Measurements from ENCODE around the gene BNIP1. TPM values are rescaled to one million over a fixed set of nuclear protein-coding genes. Genes with fewer than 3 reads are reported as not detected.
A peak's percentile ranks its signal among the peaks of the same experiment; 100 is the strongest.

Gene BNIP1
- total and polyA plus RNA-seq, 8 donors: 3.6 to 28.0 (median 13.4) TPM; not detected in 1

DNA sequence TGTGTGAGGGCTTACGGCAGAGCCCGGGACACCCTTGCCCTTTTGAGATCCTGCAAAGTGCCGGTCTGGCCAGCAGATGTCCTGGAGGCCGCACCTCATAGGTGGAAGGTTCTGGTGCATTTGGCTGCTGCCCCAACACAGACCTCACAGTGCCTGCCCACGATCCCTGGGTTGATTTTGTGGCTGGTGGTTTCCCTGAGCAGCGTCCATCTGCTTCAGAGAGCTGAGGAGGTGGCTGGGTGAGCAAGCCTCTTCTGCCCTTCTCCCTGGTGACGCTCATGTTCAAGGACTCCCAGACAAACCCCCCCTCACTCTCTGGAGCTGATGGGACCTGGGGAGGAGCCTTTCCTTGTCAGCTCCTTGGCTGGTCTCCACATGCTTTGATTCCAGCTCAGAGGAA, 18.9 kb downstream of the BNIP1 start:
- H3K4me1 ChIP-seq: no peaks in the 10 kb centered on the region
- H3K27me3 ChIP-seq: no peaks in the 10 kb centered on the region
- H3K36me3 ChIP-seq: peaks cover 17 to 71% (median 68%) of the 10 kb centered on the region in 4 donors
- TF ChIP-seq, protein P1, sequence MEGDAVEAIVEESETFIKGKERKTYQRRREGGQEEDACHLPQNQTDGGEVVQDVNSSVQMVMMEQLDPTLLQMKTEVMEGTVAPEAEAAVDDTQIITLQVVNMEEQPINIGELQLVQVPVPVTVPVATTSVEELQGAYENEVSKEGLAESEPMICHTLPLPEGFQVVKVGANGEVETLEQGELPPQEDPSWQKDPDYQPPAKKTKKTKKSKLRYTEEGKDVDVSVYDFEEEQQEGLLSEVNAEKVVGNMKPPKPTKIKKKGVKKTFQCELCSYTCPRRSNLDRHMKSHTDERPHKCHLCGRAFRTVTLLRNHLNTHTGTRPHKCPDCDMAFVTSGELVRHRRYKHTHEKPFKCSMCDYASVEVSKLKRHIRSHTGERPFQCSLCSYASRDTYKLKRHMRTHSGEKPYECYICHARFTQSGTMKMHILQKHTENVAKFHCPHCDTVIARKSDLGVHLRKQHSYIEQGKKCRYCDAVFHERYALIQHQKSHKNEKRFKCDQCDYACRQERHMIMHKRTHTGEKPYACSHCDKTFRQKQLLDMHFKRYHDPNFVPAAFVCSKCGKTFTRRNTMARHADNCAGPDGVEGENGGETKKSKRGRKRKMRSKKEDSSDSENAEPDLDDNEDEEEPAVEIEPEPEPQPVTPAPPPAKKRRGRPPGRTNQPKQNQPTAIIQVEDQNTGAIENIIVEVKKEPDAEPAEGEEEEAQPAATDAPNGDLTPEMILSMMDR (IDR thresholded peaks at IDR 0.05): no peak
- no peak for TF ChIP-seq POLR2A (IDR thresholded peaks at IDR 0.05)
- no peak for TF ChIP-seq EP300 (IDR thresholded peaks at IDR 0.05)
- no peak for TF ChIP-seq POLR2AphosphoS5 (IDR thresholded peaks at IDR 0.05)
- peak in 1 of 2 donors; percentile 28 for DNase-seq
- WGBS, 5 donors: 73 to 91% (median 88%) methylated on average over 3 to 7 of the region's 7 CpGs
- H3K4me3 ChIP-seq: no peak overlapping the region
- intact Hi-C loops (cut with DNase I; ENCODE audit: low total_unique reads): no loop called here
- no peak overlapping the region for H3K27ac ChIP-seq
- H3K9me3 ChIP-seq: no peaks in the 10 kb centered on the region

DNA sequence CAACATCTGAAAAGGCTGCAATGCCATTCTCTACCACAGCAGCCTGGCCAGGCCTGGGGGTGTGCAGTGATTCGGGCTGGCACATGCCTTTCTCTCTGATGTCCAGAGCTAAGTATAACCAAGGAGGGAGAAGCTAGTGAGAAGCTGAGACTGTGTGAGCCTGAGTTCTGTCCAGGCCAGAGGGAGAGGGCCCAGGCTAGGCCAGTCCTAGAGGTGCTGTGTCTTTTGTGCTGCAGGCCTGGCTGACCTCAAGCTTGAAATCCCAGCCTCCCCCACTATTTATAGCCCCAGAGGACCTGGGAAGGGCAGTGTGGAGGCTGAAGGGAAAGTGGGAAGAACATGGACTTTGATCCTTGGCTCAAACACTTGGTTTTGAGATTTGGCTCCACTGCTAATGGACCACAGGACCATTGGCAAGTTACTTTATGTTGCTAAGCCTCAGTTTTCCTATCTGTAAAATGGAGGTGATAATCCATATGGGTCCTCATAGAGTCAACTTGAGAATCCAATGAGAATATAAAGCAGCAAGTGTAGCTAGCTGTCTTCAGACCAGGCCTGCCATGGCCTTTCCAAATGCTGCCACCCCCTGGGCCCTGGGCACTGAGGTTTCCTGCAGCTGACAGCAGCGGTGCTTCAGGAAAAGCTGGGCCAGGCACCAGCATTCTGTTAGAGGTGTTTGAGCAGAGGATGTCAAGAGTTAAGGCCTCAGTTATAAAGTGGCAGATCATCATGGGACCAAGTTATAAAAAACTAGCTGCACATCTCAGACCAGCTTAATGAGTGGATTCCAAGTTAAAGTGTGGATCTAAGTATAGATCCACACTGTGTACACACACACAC, 21.1 kb downstream of the BNIP1 start:
- Histone ChIP-seq H3K27ac (no peak overlapping the region), H3K4me1 (no peaks in the 10 kb centered on the region), H3K27me3 (no peaks in the 10 kb centered on the region), H3K9me3 (no peaks in the 10 kb centered on the region), H3K36me3 (peaks cover 10 to 49% (median 46%) of the 10 kb centered on the region in 4 donors), H3K4me3 (no peak overlapping the region)
- 77 to 89% (median 85%) methylated on average over 2 of the region's 2 CpGs for WGBS, 5 donors
- no peak for TF ChIP-seq EP300 (IDR thresholded peaks at IDR 0.05)
- no peak for TF ChIP-seq POLR2A (IDR thresholded peaks at IDR 0.05)
- TF ChIP-seq, protein P1 (IDR thresholded peaks at IDR 0.05): no peak
- TF ChIP-seq POLR2AphosphoS5 (IDR thresholded peaks at IDR 0.05): no peak
- intact Hi-C loops (cut with DNase I; ENCODE audit: low total_unique reads): no loop called here
- DNase-seq: peak in 1 of 2 donors; percentile 29

DNA sequence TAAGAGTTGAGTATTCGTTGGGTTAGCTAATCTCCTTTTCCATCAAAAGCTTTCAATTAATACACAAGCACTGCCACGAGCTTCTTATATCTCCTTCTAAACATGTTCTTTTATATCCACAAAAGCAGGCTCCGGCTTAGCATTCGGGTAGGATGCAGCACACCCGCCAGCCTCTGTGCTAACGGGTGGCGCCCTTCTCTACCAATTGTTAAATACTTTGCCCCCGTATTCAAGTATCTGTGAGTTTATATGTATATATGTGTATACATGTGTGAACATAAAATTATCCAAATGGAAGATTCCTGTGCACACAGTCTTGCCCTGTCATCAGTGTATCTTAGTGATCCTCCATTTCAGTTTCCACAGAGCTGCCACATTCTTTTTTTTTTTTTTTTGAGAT, 27.8 kb downstream of the BNIP1 start:
- intact Hi-C loops (cut with DNase I; ENCODE audit: low total_unique reads): no loop called here
- Histone ChIP-seq H3K9me3 (peaks cover 0 to 4% (median 0%) of the 10 kb centered on the region in 4 donors), H3K27ac (no peak overlapping the region), H3K36me3 (no peaks in the 10 kb centered on the region), H3K27me3 (no peaks in the 10 kb centered on the region), H3K4me1 (no peaks in the 10 kb centered on the region), H3K4me3 (no peak overlapping the region)
- DNase-seq: no peak
- WGBS, 5 donors: 74 to 88% (median 81%) methylated on average over 8 of the region's 8 CpGs
- no peak for TF ChIP-seq POLR2AphosphoS5 (IDR thresholded peaks at IDR 0.05)
- TF ChIP-seq EP300 (IDR thresholded peaks at IDR 0.05): no peak
- TF ChIP-seq, protein P1 (IDR thresholded peaks at IDR 0.05): no peak
- no peak for TF ChIP-seq POLR2A (IDR thresholded peaks at IDR 0.05)

DNA sequence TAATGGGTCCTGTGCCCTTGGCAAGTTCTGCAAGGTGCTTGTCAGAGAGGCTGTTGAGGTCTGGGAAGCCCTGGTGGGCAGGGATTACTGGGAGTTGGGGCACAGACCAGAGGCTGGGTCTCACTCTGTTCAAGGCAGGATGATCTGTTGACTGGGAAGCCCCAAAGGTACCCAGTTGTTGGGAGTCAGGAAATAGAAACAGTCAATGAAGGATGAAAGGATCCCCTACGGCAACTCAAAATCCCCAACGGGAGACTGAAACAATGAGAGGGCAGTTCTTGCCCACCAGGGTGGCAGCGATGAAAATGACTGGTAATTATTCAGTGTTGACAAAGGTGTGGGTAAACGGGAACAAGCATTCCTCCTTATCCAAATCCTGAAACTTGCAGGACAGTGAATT, 31.2 kb downstream of the BNIP1 start:
- TF ChIP-seq POLR2AphosphoS5 (IDR thresholded peaks at IDR 0.05): no peak
- no peak for TF ChIP-seq POLR2A (IDR thresholded peaks at IDR 0.05)
- no peak for TF ChIP-seq EP300 (IDR thresholded peaks at IDR 0.05)
- TF ChIP-seq, protein P1 (IDR thresholded peaks at IDR 0.05): no peak
- DNase-seq: no peak

More for the DNA sequence above, 31.2 kb downstream of the BNIP1 start:
- Histone ChIP-seq H3K36me3 (no peaks in the 10 kb centered on the region), H3K27me3 (no peaks in the 10 kb centered on the region), H3K4me3 (no peak overlapping the region), H3K27ac (no peak overlapping the region), H3K9me3 (peaks cover 0 to 14% (median 10%) of the 10 kb centered on the region in 4 donors), H3K4me1 (no peaks in the 10 kb centered on the region)
- WGBS, 5 donors: 28 to 53% (median 35%) methylated on average over 4 of the region's 4 CpGs
- intact Hi-C loops (cut with DNase I; ENCODE audit: low total_unique reads): no loop called here
